OCI-LY3 (cell line): Measurements from ENCODE around the gene FCRL1.
A peak's percentile ranks its signal among the peaks of the same experiment; 100 is the strongest.

Source experiments
- H2AFZ ChIP-seq: fragments of 200-600, 300-600 bp; shearing (Covaris generic); 2 replicates; pipeline ENCODE4 v1.6.0; 2014; ENCODE audit warnings: antibody characterized with exemption, low read depth, low read length
- H3K27ac ChIP-seq: fragments of 200-600, 300-600 bp; sonication (generic); 2 replicates; pipeline ENCODE4 v1.5.1; 2014; ENCODE audit warnings: mild to moderate bottlenecking, low read length, moderate library complexity, mixed read lengths
- H3K27me3 ChIP-seq: fragments of 200-600, 300-600 bp; sonication (generic); 2 replicates; pipeline ENCODE4 v1.6.1; 2014; ENCODE audit warnings: low read depth, low read length, mixed read lengths
- H3K36me3 ChIP-seq: fragments of 200-600, 300-600 bp; sonication (generic); replicated peaks from 2 replicates; pipeline ENCODE3; 2014; ENCODE audit warnings: low read depth, low read length, mixed read lengths
- H3K4me1 ChIP-seq: fragments of 300-600, 200-600 bp; sonication (generic); 2 replicates; pipeline ENCODE4 v1.6.1; 2014; ENCODE audit warnings: low read length, mixed read lengths
- H3K4me2 ChIP-seq: fragments of 200-600, 300-600 bp; sonication (generic); 2 replicates; pipeline ENCODE4 v1.6.1; 2014; ENCODE audit warnings: low read length, mixed read lengths
- H3K4me3 ChIP-seq: fragments of 300-600, 200-600 bp; sonication (generic); 2 replicates; pipeline ENCODE4 v1.5.1; 2014; ENCODE audit warnings: antibody characterized with exemption, mild to moderate bottlenecking, low read length, moderate library complexity
- H3K79me2 ChIP-seq: fragments of 300-600, 200-600 bp; shearing (Covaris generic); 2 replicates; pipeline ENCODE4 v1.6.1; 2014; ENCODE audit warnings: mild to moderate bottlenecking, low read length, mixed read lengths
- H3K9ac ChIP-seq: fragments of 300-600, 200-600 bp; shearing (Covaris generic); 2 replicates; pipeline ENCODE4 v1.6.0; 2014; ENCODE audit warnings: mild to moderate bottlenecking, low read length, moderate library complexity
- H3K9me3 ChIP-seq: fragments of 200-600, 300-600 bp; shearing (Covaris generic); 2 replicates; pipeline ENCODE4 v1.6.1; 2014; ENCODE audit warnings: low read length, mixed read lengths; ENCODE audit not compliant: insufficient read depth
- H4K20me1 ChIP-seq: fragments of 200-600, 300-600 bp; sonication (generic); 2 replicates; pipeline ENCODE4 v1.6.1; 2016; ENCODE audit warnings: low read length, mixed read lengths; ENCODE audit not compliant: insufficient read depth
- EZH2phosphoT487 ChIP-seq: fragments of 200-600 bp; shearing (Covaris generic); IDR thresholded peaks from 2 replicates; pipeline ENCODE4 v1.6.1; 2018; ENCODE audit warnings: antibody characterized with exemption, mixed run types, low read depth
- TF ChIP-seq, protein P1 (sequence below): fragments of 200-600, 300-600 bp; sonication (generic); IDR thresholded peaks from 2 replicates; pipeline ENCODE4 v1.5.1; 2014; ENCODE audit warnings: antibody characterized with exemption, low read length, low read depth

The FCRL1 gene

DNA sequence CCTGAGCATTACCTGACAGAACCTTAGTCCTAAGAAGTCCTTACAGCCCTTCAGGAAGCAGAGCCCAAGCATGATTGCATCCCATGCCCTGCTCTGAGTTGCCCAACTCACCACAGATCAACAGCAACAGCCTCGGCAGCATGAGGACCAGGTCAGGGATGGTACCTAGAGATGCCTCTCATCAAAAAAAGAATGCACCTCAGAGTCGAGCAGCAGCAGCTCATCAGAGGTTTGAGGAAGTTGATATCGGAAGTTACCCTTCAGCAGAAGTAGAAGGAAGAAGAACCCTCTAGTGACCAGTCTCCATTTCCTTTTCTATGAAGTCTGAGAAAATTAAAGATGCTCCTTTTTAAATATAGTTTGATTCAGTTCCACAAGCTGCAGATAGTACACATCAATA lies at the start of gene FCRL1:
Gene FCRL1, minus strand, starts transcription at position 225 of the 400 bp plus-strand sequence. Its CDS starts 83 bp downstream, at position 142.
- Histone ChIP-seq H3K4me3 (peak within 1 kb of the TSS; percentile 27; the same call in 1 of the 2 replicates), H3K4me1 (peaks cover 10% of the 10 kb centered on the region), H4K20me1 (no peaks in the 10 kb centered on the region), H3K4me2 (peak within 1 kb of the TSS; percentile 51), H3K9ac (no peak within 1 kb of the TSS), H3K9me3 (no peaks in the 10 kb centered on the region), H3K27ac (no peak within 1 kb of the TSS), H2AFZ (0 out of 2 replicates have a peak within 1 kb of the TSS, but pooled peaks have one; percentile 18), H3K36me3 (no peaks in the 10 kb centered on the region), H3K27me3 (0 out of 2 replicates have a peak, but pooled peaks cover 8% of the 10 kb centered on the region), H3K79me2 (no peaks in the 10 kb centered on the region)
- no peak for TF ChIP-seq EZH2phosphoT487
- TF ChIP-seq, protein P1, sequence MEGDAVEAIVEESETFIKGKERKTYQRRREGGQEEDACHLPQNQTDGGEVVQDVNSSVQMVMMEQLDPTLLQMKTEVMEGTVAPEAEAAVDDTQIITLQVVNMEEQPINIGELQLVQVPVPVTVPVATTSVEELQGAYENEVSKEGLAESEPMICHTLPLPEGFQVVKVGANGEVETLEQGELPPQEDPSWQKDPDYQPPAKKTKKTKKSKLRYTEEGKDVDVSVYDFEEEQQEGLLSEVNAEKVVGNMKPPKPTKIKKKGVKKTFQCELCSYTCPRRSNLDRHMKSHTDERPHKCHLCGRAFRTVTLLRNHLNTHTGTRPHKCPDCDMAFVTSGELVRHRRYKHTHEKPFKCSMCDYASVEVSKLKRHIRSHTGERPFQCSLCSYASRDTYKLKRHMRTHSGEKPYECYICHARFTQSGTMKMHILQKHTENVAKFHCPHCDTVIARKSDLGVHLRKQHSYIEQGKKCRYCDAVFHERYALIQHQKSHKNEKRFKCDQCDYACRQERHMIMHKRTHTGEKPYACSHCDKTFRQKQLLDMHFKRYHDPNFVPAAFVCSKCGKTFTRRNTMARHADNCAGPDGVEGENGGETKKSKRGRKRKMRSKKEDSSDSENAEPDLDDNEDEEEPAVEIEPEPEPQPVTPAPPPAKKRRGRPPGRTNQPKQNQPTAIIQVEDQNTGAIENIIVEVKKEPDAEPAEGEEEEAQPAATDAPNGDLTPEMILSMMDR, result no peak

GRCh38 chr1:157868654-157869053 lies 48.7 kb upstream of the FCRL1 start:
- no peaks in the 10 kb centered on the region for H3K9me3 ChIP-seq
- no peak overlapping the region for H3K9ac ChIP-seq
- no peak overlapping the region for H2AFZ ChIP-seq
- no peaks in the 10 kb centered on the region for H4K20me1 ChIP-seq
- no peak overlapping the region for H3K4me3 ChIP-seq
- no peaks in the 10 kb centered on the region for H3K36me3 ChIP-seq
- H3K27me3 ChIP-seq, result peaks cover 47% of the 10 kb centered on the region
- no peak overlapping the region for H3K4me2 ChIP-seq
- H3K4me1 ChIP-seq, result no peaks in the 10 kb centered on the region
- no peak for TF ChIP-seq EZH2phosphoT487
- TF ChIP-seq, protein P1, result no peak
- no peaks in the 10 kb centered on the region for H3K79me2 ChIP-seq
- H3K27ac ChIP-seq, result no peak overlapping the region

- H3K36me3 ChIP-seq, result no peaks in the 10 kb centered on the region
- no peak overlapping the region for H3K4me2 ChIP-seq
- no peaks in the 10 kb centered on the region for H3K9me3 ChIP-seq
- peaks cover 38% of the 10 kb centered on the region for H3K27me3 ChIP-seq
- H3K79me2 ChIP-seq, result no peaks in the 10 kb centered on the region
- no peak overlapping the region for H3K4me3 ChIP-seq
- H2AFZ ChIP-seq, result no peak overlapping the region
- no peak overlapping the region for H3K27ac ChIP-seq
- no peaks in the 10 kb centered on the region for H3K4me1 ChIP-seq
- no peak overlapping the region for H3K9ac ChIP-seq
- no peaks in the 10 kb centered on the region for H4K20me1 ChIP-seq
- TF ChIP-seq EZH2phosphoT487, result no peak
- TF ChIP-seq, protein P1, result peak; percentile 49
Observed at GRCh38 chr1:157862114-157863070, 42.5 kb upstream of the FCRL1 start.

GRCh38 chr1:157856538-157856937 lies 36.6 kb upstream of the FCRL1 start:
- Histone ChIP-seq H3K79me2 (no peaks in the 10 kb centered on the region), H3K9me3 (no peaks in the 10 kb centered on the region), H3K27me3 (peaks cover 3% of the 10 kb centered on the region; the same call in 1 of the 2 replicates), H3K4me2 (peak overlapping the region; percentile 54), H3K4me1 (peaks cover 16% of the 10 kb centered on the region), H4K20me1 (no peaks in the 10 kb centered on the region), H2AFZ (no peak overlapping the region), H3K4me3 (peak overlapping the region; percentile 9; the same call in 1 of the 2 replicates), H3K9ac (no peak overlapping the region), H3K27ac (no peak overlapping the region), H3K36me3 (no peaks in the 10 kb centered on the region)
- TF ChIP-seq EZH2phosphoT487, result no peak
- TF ChIP-seq, protein P1, result no peak
